ENCODE results near the gene FAM107A. TPM values are rescaled to one million over a fixed set of nuclear protein-coding genes. Genes with fewer than 3 reads are reported as not detected.

Gene FAM107A
- total RNA-seq, 2 donors from 2014 or later: not detected

- peaks cover 16 to 19% of the 10 kb centered on the region in 2 donors for H3K27me3 Mint-ChIP-seq
- ATAC-seq: no peak
- DNase-seq (ENCODE audit: low spot score): no peak
- H3K4me3 Mint-ChIP-seq: no peak overlapping the region
- H3K27ac Mint-ChIP-seq: no peak overlapping the region
- H3K36me3 Mint-ChIP-seq: no peaks in the 10 kb centered on the region
- peaks cover 6 to 7% of the 10 kb centered on the region in 2 donors for H3K4me1 Mint-ChIP-seq (ENCODE audit: low read depth in 2 of 2)
- no peaks in the 10 kb centered on the region for H3K9me3 Mint-ChIP-seq
These were observed 31.5 kb upstream of the FAM107A start for GRCh38 chr3:58608648-58609047.

DNA sequence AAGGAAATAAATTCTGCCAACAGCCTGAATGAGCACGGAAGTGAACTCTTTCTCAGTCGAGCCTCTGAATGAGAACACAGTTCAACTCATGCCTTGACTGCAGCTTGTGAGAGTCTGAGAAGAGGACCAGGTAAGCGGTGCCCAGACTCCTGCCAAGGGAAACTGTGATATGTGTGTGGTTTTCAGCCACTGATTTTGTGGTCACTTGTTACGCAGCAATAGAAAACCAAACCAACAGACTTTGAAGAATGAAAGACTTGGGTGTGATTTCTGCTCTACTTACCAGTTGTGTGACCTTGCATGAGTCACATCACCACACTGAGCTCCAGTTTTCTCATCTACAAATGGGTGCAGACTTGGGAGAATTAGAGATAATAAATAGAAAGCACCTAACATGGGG is 30.6 kb upstream of the FAM107A start:
- DNase-seq (ENCODE audit: low spot score) (no peak), ATAC-seq (peak in 1 of 2 donors; percentile 63)
- peaks cover 6 to 7% of the 10 kb centered on the region in 2 donors for H3K4me1 Mint-ChIP-seq (ENCODE audit: low read depth in 2 of 2)
- H3K27ac Mint-ChIP-seq: no peak overlapping the region
- H3K27me3 Mint-ChIP-seq: peaks cover 20 to 26% of the 10 kb centered on the region in 2 donors
- no peak overlapping the region for H3K4me3 Mint-ChIP-seq
- no peaks in the 10 kb centered on the region for H3K36me3 Mint-ChIP-seq
- no peaks in the 10 kb centered on the region for H3K9me3 Mint-ChIP-seq

DNA sequence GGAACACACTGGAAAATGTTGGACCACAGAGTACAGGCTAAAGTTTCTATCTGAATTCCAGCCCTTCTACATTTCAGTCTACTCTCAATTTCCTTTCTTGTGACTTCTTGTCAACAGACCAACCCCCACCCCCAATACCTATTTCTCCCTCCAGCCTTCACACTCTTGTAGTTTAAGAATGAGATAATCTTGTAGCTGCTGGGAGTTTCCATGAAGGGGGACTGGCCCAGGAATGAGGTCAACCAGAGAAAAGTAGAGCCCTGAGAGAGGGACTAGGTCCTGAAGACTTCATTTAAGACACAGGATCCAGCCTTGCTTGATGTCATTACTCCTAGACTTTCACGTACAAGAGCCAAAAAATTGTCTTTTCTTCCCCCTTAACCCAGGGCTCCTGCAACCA is 29.5 kb upstream of the FAM107A start:
- H3K4me3 Mint-ChIP-seq: no peak overlapping the region
- no peak overlapping the region for H3K27ac Mint-ChIP-seq
- peaks cover 6 to 7% of the 10 kb centered on the region in 2 donors for H3K4me1 Mint-ChIP-seq (ENCODE audit: low read depth in 2 of 2)
- DNase-seq (ENCODE audit: low spot score) (no peak), ATAC-seq (no peak)
- H3K9me3 Mint-ChIP-seq: no peaks in the 10 kb centered on the region
- H3K27me3 Mint-ChIP-seq: peaks cover 24 to 33% of the 10 kb centered on the region in 2 donors
- H3K36me3 Mint-ChIP-seq: no peaks in the 10 kb centered on the region

- no peak overlapping the region for H3K4me3 Mint-ChIP-seq
- H3K36me3 Mint-ChIP-seq: no peaks in the 10 kb centered on the region
- ATAC-seq (no peak), DNase-seq (ENCODE audit: low spot score) (no peak)
- H3K9me3 Mint-ChIP-seq: no peaks in the 10 kb centered on the region
- peaks cover 25 to 41% of the 10 kb centered on the region in 2 donors for H3K27me3 Mint-ChIP-seq
- no peak overlapping the region for H3K27ac Mint-ChIP-seq
- peaks cover 3 to 7% of the 10 kb centered on the region in 2 donors for H3K4me1 Mint-ChIP-seq (ENCODE audit: low read depth in 2 of 2)
These were observed 26.8 kb upstream of the FAM107A start for GRCh38 chr3:58604031-58604430.

DNA sequence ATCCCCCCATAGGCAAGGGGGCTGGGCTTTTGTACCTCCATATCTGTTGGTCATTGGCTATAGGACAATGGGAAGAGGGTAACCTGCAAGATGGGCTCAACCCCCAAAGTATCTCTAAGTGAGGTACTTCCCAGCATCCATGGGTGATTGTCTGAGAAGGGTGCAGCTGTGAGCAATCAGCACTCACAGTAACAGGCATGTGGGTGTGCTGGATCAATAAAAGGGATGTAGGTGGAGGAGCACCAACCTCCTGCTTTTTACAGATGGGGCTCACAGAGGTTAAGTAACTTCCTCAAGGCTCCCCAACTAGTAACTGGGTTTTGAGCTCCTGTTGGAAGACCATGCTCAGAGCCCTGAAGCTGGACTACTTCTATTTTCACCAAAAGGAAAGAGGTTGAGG is 26.4 kb upstream of the FAM107A start:
- DNase-seq (ENCODE audit: low spot score) (no peak), ATAC-seq (no peak)
- no peaks in the 10 kb centered on the region for H3K36me3 Mint-ChIP-seq
- peaks cover 25 to 41% of the 10 kb centered on the region in 2 donors for H3K27me3 Mint-ChIP-seq
- H3K9me3 Mint-ChIP-seq: no peaks in the 10 kb centered on the region
- peaks cover 3 to 7% of the 10 kb centered on the region in 2 donors for H3K4me1 Mint-ChIP-seq (ENCODE audit: low read depth in 2 of 2)
- H3K27ac Mint-ChIP-seq: no peak overlapping the region
- H3K4me3 Mint-ChIP-seq: no peak overlapping the region

DNA sequence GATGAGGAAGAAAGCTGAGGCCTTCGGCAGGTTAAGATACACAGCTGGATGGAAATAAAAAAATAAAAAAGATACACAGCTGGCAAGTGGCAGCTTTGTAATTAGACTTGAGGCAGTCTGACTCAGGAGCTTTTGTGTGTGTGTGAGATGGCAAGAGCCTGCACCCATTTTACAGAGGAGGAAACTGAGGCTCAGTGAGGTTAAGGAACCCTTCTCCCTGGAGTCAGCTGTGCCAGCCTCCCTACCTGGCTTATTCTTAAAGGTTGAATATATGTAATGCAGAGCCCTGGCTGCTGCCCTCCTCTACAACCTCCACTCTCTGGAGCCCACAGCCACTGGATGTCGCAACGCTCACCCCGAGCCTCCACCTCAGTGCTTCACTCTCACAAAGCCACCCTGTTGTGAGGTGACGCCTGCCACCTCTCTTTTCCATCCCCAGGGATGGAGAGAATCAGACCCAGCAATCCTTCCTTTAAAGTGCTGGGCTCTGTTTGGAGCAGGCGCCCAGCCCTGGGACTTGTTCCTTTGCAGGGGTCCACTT is 20.6 kb upstream of the FAM107A start:
- Mint-ChIP-seq H3K27ac (no peak overlapping the region), H3K36me3 (no peaks in the 10 kb centered on the region), H3K4me3 (no peak overlapping the region), H3K27me3 (peaks cover 15% of the 10 kb centered on the region in 2 donors), H3K9me3 (no peaks in the 10 kb centered on the region), H3K4me1 (ENCODE audit: low read depth in 2 of 2) (no peaks in the 10 kb centered on the region)
- DNase-seq (ENCODE audit: low spot score) (no peak), ATAC-seq (no peak)

DNA sequence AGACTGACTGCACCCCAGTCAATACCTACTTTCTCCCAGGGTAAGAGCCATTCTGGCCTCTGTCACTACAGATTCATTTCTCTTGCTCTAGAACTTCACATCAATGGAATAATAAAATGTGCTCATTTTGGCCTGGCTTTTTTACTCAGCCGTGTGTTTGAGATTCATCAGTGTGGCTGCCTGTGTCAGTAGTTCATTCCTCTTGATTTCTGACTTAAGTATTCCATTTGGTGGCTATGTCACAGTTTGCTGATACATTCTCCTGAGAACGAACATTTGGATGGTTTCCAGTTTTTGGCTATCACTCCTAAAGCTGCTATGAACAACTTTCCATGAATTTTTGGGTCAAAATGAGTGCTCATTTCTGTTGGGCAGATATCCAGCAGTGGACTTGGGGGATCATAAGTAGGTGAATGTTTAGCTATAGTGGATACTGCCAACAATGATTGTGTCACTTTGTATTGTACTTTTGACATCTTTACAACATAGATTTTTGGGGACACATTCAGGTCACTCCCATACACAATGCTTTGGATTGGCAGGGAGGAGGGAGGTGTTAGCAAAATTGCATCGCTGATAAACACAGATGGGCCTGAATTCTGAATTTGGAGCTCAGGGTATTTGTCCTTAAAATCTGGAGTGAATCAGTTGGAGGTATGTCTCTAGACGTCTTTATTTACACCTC is 19.8 kb upstream of the FAM107A start:
- no peak for DNase-seq (ENCODE audit: low spot score)
- Mint-ChIP-seq H3K27ac (no peak overlapping the region), H3K27me3 (peaks cover 11 to 12% of the 10 kb centered on the region in 2 donors), H3K4me1 (ENCODE audit: low read depth in 2 of 2) (no peaks in the 10 kb centered on the region), H3K4me3 (no peak overlapping the region), H3K9me3 (no peaks in the 10 kb centered on the region), H3K36me3 (no peaks in the 10 kb centered on the region)
- no peak for ATAC-seq

DNA sequence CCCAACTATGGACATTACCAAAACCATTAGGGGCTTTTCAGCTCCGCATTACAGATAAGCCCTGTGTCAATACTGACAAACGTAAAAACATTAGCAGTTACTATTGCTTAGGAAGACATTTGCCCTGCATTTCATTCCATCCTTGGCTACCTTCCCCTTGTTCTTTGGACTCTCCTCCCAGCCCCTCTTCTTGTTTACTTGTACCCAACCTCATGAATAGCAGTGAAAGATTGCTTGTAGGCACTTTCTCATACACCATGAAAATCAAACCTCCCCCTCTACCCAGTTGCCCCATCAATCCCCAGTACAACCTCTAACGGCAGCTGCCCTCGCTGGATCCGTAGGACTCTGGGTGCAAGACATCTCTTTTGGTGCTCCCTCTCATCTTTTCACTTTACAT is 16.9 kb upstream of the FAM107A start:
- ATAC-seq: no peak
- H3K4me3 Mint-ChIP-seq: no peak overlapping the region
- no peaks in the 10 kb centered on the region for H3K9me3 Mint-ChIP-seq
- H3K27me3 Mint-ChIP-seq: peaks cover 13 to 16% of the 10 kb centered on the region in 2 donors
- H3K4me1 Mint-ChIP-seq (ENCODE audit: low read depth in 2 of 2): no peaks in the 10 kb centered on the region
- H3K36me3 Mint-ChIP-seq: no peaks in the 10 kb centered on the region
- no peak overlapping the region for H3K27ac Mint-ChIP-seq
- DNase-seq (ENCODE audit: low spot score): no peak

- DNase-seq (ENCODE audit: low spot score): no peak
- H3K27me3 Mint-ChIP-seq: peaks cover 26 to 30% of the 10 kb centered on the region in 2 donors
These were observed 14.6 kb upstream of the FAM107A start for GRCh38 chr3:58591517-58592510.

DNA sequence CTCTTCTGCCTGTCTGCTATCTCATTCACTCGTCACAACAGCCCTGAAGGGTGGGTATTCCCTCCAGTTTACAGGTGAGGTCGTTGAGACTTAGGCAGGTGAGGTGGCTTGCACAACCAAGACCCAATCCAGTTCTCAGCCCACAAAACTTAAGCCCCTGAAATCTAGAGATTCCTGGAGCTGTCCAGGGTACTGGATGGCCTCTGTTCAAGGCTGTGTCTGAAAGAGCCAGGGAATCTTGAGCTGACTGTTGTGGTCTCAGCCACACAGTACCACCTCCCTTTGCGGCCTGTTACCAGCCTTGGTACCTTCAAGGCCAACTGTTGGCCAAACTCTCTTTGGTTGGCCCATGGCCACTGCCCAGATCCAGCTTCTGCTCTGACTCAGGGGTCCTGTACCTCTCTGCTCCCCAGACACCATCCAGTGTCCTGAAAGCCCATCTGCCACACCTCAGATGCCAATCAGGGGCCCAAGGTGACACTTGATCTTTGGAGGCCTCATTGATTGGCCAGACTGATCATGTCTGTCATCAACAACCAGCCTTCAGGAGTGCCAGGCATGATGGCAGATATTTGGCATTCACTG is 10.9 kb upstream of the FAM107A start:
- Mint-ChIP-seq H3K4me1 (ENCODE audit: low read depth in 2 of 2) (peaks cover 23 to 24% of the 10 kb centered on the region in 2 donors), H3K4me3 (no peak overlapping the region), H3K27ac (no peak overlapping the region)

More at GRCh38 chr3:58591517-58592510, 14.6 kb upstream of the FAM107A start:
- no peaks in the 10 kb centered on the region for H3K9me3 Mint-ChIP-seq
- ATAC-seq: no peak
- no peaks in the 10 kb centered on the region for H3K4me1 Mint-ChIP-seq (ENCODE audit: low read depth in 2 of 2)
- H3K4me3 Mint-ChIP-seq: no peak overlapping the region
- no peak overlapping the region for H3K27ac Mint-ChIP-seq
- H3K36me3 Mint-ChIP-seq: no peaks in the 10 kb centered on the region

DNA sequence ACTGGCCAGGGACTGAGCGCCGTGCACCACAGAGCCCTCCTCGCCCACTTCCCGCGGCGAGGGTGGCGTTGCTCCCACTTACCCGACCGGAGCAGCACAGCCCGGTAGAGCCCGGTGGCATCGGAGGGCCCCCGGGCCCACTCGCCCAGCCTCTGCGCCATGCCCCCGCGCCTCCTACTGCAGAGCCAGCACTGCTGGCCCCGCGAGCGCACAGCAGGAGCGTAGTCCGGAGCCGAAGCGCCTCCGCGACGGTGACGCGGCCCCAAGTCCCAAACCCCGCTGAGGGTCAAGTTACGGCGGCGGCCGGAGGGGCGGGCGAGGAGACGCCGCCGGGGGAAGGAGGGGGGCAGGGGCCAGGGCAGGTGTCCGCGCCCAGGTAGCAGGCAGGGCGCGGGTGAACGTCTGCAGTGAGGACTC is 9.6 kb upstream of the FAM107A start:
- H3K27me3 Mint-ChIP-seq: peaks cover 51 to 55% of the 10 kb centered on the region in 2 donors
- H3K27ac Mint-ChIP-seq: no peak overlapping the region
- ATAC-seq (no peak), DNase-seq (ENCODE audit: low spot score) (no peak)
- H3K4me3 Mint-ChIP-seq: no peak overlapping the region
- H3K4me1 Mint-ChIP-seq (ENCODE audit: low read depth in 2 of 2): peaks cover 23 to 24% of the 10 kb centered on the region in 2 donors
- H3K9me3 Mint-ChIP-seq: no peaks in the 10 kb centered on the region
- peaks cover 6% of the 10 kb centered on the region for H3K36me3 Mint-ChIP-seq

More for the DNA sequence above, 10.9 kb upstream of the FAM107A start:
- ATAC-seq (no peak), DNase-seq (ENCODE audit: low spot score) (no peak)
- peaks cover 51 to 55% of the 10 kb centered on the region in 2 donors for H3K27me3 Mint-ChIP-seq
- peaks cover 6% of the 10 kb centered on the region for H3K36me3 Mint-ChIP-seq
- H3K9me3 Mint-ChIP-seq: no peaks in the 10 kb centered on the region

DNA sequence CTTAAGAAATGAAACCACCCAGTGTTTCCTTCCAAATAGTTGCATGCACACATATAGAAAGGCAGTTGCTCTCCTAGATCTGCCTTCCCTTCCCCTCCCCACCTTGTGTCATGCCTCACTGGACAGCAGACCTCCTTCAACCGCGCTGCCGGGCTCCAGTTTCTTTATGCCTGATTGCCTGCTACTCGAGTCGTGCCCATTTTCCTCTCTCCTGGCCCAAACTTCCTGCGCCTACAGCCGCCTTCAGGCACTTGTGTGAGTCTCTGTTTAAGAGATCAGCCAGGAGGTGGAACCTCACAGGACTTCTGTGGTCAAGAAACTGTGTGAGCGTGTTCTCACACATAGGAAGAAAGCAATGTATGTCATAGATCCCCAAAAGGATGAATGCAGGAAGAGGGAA is 8.8 kb upstream of the FAM107A start:
- H3K9me3 Mint-ChIP-seq: no peaks in the 10 kb centered on the region
- no peak for ATAC-seq
- H3K4me3 Mint-ChIP-seq: peak overlapping the region; percentile 97
- peaks cover 23 to 24% of the 10 kb centered on the region in 2 donors for H3K4me1 Mint-ChIP-seq (ENCODE audit: low read depth in 2 of 2)
- no peak overlapping the region for H3K27ac Mint-ChIP-seq
- H3K36me3 Mint-ChIP-seq: peaks cover 6% of the 10 kb centered on the region
- peaks cover 51 to 52% of the 10 kb centered on the region in 2 donors for H3K27me3 Mint-ChIP-seq
- DNase-seq (ENCODE audit: low spot score): no peak

DNA sequence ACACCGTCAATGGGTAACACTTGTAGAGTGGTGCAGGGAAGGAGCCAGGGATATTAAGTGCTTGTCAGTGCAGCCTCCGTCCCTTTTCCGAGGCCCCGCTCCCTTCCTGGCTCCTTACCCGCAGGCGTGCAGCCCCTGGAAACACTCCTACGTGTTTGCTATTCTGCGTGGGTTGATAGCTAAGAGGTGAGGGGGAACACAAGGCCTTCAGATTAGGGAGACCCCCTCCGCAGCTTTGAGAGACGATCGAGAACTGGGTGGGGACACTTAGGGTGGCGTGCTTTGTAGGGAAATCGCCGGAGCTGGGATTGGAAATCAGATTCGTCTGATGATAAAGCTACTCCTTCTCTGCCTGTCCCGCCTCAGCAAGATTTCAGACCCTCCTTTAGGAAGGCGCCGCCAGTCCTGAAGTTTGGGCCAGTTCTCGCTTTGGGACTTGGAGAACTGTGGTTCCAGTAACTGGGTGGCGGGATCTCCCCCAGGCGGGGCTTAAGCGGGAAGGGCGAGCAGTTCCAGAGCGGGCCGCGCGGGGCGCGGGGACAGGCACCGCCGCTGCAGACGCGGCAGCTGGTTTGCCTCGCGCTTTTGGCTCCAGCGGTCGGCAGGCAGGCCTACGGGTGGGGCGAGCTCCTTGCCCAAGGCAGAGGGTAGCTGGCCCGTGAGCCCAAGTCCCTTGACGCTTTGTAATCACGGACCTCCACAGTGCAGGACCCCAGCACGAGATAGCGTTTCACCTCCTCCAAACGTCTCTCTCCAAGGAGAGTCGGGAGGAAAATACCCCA is 8.0 kb upstream of the FAM107A start:
- ATAC-seq: peak; percentile 84 to 86
- Mint-ChIP-seq H3K36me3 (peaks cover 6% of the 10 kb centered on the region), H3K27ac (no peak overlapping the region), H3K4me1 (ENCODE audit: low read depth in 2 of 2) (peaks cover 23 to 24% of the 10 kb centered on the region in 2 donors), H3K4me3 (peak overlapping the region; percentile 97), H3K27me3 (peaks cover 47 to 48% of the 10 kb centered on the region in 2 donors), H3K9me3 (no peaks in the 10 kb centered on the region)
- DNase-seq (ENCODE audit: low spot score): peak; percentile 67
